ENCODE results near the gene LYRM9.

DNA sequence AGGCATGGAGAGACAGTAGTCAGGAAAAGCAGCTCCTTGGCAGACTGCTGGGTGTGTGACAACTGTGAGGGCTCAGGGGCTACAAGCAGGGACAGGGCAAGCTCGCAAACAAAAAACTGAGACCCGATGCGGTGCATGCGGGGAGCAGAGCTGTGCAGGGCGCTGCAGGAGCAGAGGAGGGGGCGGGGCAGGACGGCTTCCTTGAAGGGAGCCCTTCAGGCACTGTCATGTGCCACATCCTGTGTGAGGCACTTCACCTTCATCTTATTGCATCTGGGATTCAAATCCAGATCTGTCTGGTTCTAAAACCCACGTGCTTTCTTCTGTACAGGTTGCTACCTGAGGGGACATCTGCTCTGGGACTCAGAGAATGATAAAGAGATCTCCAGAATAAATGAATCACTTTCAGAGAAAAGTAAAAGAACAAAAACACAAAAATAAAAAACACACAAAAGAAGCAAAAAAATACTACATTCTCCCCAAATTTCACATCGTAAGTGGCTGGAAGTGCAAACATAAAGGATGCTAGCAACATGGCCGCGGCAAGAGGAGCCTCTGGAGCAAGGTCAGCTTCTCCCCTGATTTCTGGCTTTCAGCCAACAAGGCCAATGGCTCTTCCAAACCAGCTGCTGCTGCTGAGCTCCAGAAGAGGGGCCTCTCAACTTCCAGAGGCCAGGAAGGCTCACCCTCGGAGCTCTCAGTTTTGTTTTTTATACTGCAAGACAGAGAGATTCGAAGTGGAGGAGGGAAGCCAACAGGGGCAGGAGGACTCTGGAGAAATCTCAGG, 14.2 kb downstream of the LYRM9 start:
- TF ChIP-seq YY1 (IDR thresholded peaks at IDR 0.05; ENCODE audit: low read depth) (no peak), RCOR1 (IDR thresholded peaks at IDR 0.05; ENCODE audit: low read length) (no peak), RFX5 (IDR thresholded peaks at IDR 0.05; ENCODE audit: low read length) (no peak), POLR2AphosphoS5 (IDR thresholded peaks at IDR 0.05; ENCODE audit: low read depth, low read length) (no peak), EP300 (IDR thresholded peaks at IDR 0.05; ENCODE audit: borderline replicate concordance in 1 of 2, low read depth in 1 of 2, low read length in 1 of 2) (no peak), RAD21 (IDR thresholded peaks at IDR 0.05; ENCODE audit: low read length) (no peak), EZH2phosphoT487 (IDR thresholded peaks at IDR 0.05; ENCODE audit: borderline replicate concordance, low read depth) (no peak), NRF1 (IDR thresholded peaks at IDR 0.05; ENCODE audit: low read depth, low read length) (no peak), SMC3 (IDR thresholded peaks at IDR 0.05; ENCODE audit: low read depth, low read length) (no peak)
- TF ChIP-seq, protein P1, sequence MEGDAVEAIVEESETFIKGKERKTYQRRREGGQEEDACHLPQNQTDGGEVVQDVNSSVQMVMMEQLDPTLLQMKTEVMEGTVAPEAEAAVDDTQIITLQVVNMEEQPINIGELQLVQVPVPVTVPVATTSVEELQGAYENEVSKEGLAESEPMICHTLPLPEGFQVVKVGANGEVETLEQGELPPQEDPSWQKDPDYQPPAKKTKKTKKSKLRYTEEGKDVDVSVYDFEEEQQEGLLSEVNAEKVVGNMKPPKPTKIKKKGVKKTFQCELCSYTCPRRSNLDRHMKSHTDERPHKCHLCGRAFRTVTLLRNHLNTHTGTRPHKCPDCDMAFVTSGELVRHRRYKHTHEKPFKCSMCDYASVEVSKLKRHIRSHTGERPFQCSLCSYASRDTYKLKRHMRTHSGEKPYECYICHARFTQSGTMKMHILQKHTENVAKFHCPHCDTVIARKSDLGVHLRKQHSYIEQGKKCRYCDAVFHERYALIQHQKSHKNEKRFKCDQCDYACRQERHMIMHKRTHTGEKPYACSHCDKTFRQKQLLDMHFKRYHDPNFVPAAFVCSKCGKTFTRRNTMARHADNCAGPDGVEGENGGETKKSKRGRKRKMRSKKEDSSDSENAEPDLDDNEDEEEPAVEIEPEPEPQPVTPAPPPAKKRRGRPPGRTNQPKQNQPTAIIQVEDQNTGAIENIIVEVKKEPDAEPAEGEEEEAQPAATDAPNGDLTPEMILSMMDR (IDR thresholded peaks at IDR 0.05) = no peak
- TF ChIP-seq, protein P2, sequence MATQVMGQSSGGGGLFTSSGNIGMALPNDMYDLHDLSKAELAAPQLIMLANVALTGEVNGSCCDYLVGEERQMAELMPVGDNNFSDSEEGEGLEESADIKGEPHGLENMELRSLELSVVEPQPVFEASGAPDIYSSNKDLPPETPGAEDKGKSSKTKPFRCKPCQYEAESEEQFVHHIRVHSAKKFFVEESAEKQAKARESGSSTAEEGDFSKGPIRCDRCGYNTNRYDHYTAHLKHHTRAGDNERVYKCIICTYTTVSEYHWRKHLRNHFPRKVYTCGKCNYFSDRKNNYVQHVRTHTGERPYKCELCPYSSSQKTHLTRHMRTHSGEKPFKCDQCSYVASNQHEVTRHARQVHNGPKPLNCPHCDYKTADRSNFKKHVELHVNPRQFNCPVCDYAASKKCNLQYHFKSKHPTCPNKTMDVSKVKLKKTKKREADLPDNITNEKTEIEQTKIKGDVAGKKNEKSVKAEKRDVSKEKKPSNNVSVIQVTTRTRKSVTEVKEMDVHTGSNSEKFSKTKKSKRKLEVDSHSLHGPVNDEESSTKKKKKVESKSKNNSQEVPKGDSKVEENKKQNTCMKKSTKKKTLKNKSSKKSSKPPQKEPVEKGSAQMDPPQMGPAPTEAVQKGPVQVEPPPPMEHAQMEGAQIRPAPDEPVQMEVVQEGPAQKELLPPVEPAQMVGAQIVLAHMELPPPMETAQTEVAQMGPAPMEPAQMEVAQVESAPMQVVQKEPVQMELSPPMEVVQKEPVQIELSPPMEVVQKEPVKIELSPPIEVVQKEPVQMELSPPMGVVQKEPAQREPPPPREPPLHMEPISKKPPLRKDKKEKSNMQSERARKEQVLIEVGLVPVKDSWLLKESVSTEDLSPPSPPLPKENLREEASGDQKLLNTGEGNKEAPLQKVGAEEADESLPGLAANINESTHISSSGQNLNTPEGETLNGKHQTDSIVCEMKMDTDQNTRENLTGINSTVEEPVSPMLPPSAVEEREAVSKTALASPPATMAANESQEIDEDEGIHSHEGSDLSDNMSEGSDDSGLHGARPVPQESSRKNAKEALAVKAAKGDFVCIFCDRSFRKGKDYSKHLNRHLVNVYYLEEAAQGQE (IDR thresholded peaks at IDR 0.05; ENCODE audit: low read depth, low read length) = no peak

All from SK-N-SH (cell line).